Cardiac fibroblast (primary cell): ENCODE measurements around the gene KCNMB2.

Experiments used
- DNase-seq, 2 donors: peaks; one replicate each; pipeline versions ENCODE4 v3.0.0 to v3.0.0-alpha.2; 2010; ENCODE audit warnings: low read depth in 2 of 2
- H3K4me3 ChIP-seq, 2 donors: replicated peaks in 1 of 2; 1 replicate in 1 of 2; 2 replicates in 1 of 2; pipeline ENCODE4 v1.5.1; 2011; ENCODE audit warnings: low read depth in 2 of 2, low read length in 2 of 2, mild to moderate bottlenecking in 2 of 2, moderate library complexity in 1 of 2
- TF ChIP-seq, protein P1 (sequence below): IDR thresholded peaks from one replicate; pipeline ENCODE4 v1.5.1; 2011; ENCODE audit warnings: low read depth, mild to moderate bottlenecking, low read length, inconsistent platforms

The KCNMB2 gene

DNA sequence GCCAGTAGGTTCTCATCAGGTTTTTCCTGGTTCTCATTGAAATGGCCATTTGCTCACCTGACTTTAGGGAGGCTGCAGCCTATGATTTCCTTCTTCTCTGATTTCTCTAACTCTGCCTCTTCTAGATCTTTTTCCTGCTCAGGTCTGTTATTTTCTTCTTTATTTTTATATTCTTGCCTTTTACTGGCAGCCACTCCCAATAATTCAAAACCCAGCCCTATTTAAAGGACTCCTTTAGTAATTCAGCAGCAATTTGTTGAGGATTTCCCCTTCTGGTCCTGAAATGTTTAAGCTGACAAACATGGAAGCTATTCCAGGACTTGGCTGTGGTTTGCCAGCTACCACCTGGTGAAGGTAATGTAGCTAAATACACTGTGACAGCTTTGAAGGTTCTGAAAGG, 333.8 kb downstream of the KCNMB2 start:
- H3K4me3 ChIP-seq, result no peak overlapping the region
- TF ChIP-seq, protein P1, sequence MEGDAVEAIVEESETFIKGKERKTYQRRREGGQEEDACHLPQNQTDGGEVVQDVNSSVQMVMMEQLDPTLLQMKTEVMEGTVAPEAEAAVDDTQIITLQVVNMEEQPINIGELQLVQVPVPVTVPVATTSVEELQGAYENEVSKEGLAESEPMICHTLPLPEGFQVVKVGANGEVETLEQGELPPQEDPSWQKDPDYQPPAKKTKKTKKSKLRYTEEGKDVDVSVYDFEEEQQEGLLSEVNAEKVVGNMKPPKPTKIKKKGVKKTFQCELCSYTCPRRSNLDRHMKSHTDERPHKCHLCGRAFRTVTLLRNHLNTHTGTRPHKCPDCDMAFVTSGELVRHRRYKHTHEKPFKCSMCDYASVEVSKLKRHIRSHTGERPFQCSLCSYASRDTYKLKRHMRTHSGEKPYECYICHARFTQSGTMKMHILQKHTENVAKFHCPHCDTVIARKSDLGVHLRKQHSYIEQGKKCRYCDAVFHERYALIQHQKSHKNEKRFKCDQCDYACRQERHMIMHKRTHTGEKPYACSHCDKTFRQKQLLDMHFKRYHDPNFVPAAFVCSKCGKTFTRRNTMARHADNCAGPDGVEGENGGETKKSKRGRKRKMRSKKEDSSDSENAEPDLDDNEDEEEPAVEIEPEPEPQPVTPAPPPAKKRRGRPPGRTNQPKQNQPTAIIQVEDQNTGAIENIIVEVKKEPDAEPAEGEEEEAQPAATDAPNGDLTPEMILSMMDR, result no peak

DNA sequence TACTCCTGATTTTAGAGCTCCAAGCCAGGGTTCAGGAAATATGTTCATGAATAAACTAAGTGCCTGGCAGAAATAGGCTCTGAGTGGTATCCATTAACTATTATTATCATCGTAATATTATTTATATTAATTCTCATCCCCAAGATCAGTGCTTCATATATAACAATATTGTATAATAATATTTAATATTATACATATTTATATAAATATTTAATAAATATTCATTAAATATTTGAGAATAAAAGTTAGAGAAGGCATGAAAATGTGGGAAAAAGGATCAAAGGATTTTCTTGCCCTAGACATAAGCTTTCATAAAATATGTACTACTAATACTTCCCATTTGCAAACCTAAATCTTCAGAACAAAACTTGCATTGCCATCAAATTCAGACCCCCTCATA, 338.9 kb downstream of the KCNMB2 start:
- TF ChIP-seq, protein P1, result no peak
- DNase-seq, result no peak
- H3K4me3 ChIP-seq, result no peak overlapping the region

More for the DNA sequence above, 333.8 kb downstream of the KCNMB2 start:
- DNase-seq, result no peak

DNA sequence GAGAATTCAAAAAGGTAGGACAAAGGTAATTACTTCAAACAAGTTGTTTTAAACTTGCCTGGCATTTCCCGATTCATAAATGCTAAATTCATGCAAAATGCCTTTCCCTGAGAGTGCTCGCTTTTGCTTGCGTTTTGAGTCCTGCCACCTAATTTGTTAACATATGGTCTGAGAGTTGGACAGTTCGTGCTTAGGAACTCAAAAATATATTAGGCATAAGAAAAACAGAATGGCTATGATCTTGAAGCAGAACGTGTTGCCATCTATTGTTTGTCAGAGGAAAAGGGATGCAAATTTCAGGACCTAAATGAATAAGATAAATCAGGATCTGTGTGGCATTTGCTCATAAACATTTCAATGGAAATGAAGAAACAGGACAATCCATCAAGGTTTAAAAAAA, 339.6 kb downstream of the KCNMB2 start:
- no peak for DNase-seq
- no peak overlapping the region for H3K4me3 ChIP-seq
- TF ChIP-seq, protein P1, result no peak

DNA sequence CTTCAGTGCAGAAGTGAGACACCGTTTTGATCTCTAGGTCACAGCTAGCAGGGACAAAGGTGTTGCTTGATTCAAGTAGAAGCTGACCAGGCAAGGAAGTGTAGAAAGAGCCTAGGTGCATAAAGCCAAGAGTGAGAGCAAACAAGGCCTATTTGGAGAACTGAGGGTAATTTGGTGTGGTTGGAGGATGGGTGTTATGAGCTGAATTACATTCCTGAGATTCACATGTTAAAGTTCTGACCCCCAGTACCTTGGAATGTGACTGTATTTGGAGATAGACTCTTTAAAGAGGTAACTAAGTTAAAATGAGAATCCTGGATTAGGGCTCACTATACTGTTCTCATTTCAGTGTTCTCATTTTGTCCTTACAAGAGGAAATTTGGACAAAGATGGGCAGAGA, 344.0 kb downstream of the KCNMB2 start:
- TF ChIP-seq, protein P1, result no peak

More for the DNA sequence above, 344.0 kb downstream of the KCNMB2 start:
- H3K4me3 ChIP-seq, result no peak overlapping the region
- DNase-seq, result no peak
